ENCODE data around the gene STAG3.
A peak's percentile ranks its signal among the peaks of the same experiment; 100 is the strongest.

STAG3 gene

DNA sequence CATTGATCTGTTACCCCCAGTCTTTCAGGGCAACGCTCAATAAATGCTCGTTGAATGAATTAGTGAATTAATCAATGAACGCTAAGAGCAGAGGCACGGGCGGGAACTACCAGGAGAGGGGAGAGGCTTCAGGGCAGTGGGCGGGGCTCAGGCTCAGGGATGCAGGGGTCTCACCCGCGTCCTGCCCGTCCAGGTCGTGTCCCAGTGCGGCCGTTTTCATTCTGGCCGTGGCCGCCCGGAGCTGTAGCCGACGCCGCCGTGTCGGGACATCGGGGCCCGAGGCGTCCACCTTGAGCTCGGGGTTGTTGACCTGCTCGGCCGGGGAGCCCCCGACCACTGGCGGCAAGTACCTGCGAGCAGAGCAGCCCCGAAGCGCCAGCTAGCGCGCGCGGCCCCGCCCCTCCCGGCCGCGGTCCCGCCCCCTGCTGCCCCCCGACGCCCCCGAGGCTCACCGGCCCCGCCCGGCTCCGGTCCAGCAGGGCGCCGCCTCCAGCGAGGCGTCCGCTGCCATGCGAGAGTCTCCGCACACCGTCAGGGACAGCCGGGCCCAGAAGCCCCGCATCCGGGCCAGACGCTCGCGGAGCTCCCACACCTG lies 6.5 kb upstream of the STAG3 start:
- peak; percentile 13 for DNase-seq (ENCODE audit: low read depth)
- TF ChIP-seq, protein P1, sequence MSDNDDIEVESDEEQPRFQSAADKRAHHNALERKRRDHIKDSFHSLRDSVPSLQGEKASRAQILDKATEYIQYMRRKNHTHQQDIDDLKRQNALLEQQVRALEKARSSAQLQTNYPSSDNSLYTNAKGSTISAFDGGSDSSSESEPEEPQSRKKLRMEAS (IDR thresholded peaks at IDR 0.05; ENCODE audit: low read depth, low read length), result no peak
- no peak overlapping the region for H3K4me3 ChIP-seq (ENCODE audit: low read depth, low read length)

DNA sequence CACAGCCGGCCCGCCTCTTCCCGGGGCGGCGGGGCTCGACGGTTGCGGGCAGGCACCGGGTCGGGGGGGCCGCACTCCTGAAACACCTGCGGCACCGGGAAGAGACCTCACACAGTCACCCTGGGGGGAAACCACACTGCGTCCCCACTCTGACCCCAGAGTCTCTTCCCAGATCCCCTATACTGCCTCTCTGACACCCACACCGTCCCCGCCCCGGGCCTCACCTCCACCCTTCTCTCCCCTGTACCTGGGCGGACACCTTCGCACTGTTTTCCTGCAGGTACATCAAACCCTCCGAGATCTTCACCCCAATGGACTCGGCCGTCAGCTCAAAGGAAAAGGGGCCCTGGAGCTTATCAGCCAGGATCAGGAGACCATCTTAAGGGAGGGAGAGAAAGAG lies 5.9 kb upstream of the STAG3 start:
- H3K4me3 ChIP-seq (ENCODE audit: low read depth, low read length), result no peak overlapping the region
- no peak for DNase-seq (ENCODE audit: low read depth)
- TF ChIP-seq, protein P1 (IDR thresholded peaks at IDR 0.05; ENCODE audit: low read depth, low read length), result no peak
- no peak for TF ChIP-seq POLR2A (IDR thresholded peaks at IDR 0.05; ENCODE audit: extremely low read depth, insufficient read length)
- TF ChIP-seq CTCF (IDR thresholded peaks at IDR 0.05; ENCODE audit: low read depth, low read length), result no peak
- no peak for TF ChIP-seq MYC (IDR thresholded peaks at IDR 0.05; ENCODE audit: low read depth, low read length)

DNA sequence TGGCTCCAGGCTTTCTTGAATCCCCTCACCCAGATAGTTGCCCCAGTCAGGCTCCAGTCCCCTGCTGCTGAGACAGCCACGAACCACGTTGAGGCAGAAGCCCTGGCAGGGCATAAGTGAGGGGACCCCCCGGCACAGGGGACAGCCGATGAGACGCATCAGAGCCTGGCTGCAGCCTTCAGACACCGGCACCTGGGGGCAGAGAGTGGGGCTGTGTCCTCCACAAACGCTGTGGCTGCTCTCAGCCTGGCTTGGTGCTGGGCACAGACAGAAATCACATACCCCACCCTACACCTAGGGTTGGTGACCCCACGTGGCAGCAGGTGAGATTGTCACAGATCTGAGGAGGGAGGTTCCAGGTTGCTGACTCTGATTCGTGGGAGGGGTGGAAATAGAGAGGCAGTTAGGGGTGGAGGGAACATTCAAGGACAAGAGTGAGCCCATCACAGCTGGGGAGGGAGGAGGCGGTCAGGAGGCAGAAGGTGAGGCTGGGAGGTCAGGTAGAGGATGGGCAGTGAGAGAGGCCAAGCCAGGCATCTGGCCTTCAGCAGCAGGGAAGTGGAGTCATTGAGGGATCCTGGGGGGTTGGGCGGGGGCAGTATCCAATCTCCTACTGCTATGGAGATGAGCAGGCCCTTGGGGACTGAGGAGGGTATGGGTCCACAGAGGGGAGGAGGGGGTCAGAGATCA lies 3.8 kb upstream of the STAG3 start:
- no peak for DNase-seq (ENCODE audit: low read depth)
- no peak overlapping the region for H3K4me3 ChIP-seq (ENCODE audit: low read depth, low read length)
- TF ChIP-seq CTCF (IDR thresholded peaks at IDR 0.05; ENCODE audit: low read depth, low read length), result no peak
- no peak for TF ChIP-seq POLR2A (IDR thresholded peaks at IDR 0.05; ENCODE audit: extremely low read depth, insufficient read length)
- TF ChIP-seq, protein P1 (IDR thresholded peaks at IDR 0.05; ENCODE audit: low read depth, low read length), result no peak
- no peak for TF ChIP-seq MYC (IDR thresholded peaks at IDR 0.05; ENCODE audit: low read depth, low read length)

DNA sequence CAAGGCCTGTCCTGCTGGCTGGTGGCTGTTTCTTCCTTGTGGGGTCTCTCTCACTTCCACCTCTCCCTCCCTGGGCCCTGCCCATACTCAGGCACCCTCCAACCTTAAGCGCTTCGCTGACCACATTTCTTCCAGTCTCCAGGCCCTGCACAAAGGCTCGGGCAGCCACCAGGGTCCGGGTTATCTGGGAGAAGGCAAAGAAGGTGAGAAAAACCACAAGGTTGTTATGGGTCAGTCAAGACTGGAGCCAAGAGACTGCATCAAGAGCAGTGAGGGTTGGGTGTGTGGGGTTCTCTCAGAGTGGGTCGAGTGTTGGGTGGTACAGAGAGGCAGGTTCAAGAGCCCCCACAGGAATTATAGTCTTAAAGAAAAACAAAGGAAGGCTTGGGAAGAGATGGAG lies 3.1 kb upstream of the STAG3 start:
- no peak for TF ChIP-seq MYC (IDR thresholded peaks at IDR 0.05; ENCODE audit: low read depth, low read length)
- TF ChIP-seq POLR2A (IDR thresholded peaks at IDR 0.05; ENCODE audit: extremely low read depth, insufficient read length), result no peak
- no peak for TF ChIP-seq CTCF (IDR thresholded peaks at IDR 0.05; ENCODE audit: low read depth, low read length)
- TF ChIP-seq, protein P1 (IDR thresholded peaks at IDR 0.05; ENCODE audit: low read depth, low read length), result no peak
- DNase-seq (ENCODE audit: low read depth), result no peak

GRCh38 chr7:100175296-100175935 lies 2.3 kb upstream of the STAG3 start:
- TF ChIP-seq, protein P1 (IDR thresholded peaks at IDR 0.05; ENCODE audit: low read depth, low read length), result no peak
- TF ChIP-seq CTCF (IDR thresholded peaks at IDR 0.05; ENCODE audit: low read depth, low read length), result no peak
- TF ChIP-seq MYC (IDR thresholded peaks at IDR 0.05; ENCODE audit: low read depth, low read length), result no peak
- no peak for TF ChIP-seq POLR2A (IDR thresholded peaks at IDR 0.05; ENCODE audit: extremely low read depth, insufficient read length)
- H3K4me3 ChIP-seq (ENCODE audit: low read depth, low read length), result no peak overlapping the region
- no peak for DNase-seq (ENCODE audit: low read depth)

More for the DNA sequence above, 3.1 kb upstream of the STAG3 start:
- no peak overlapping the region for H3K4me3 ChIP-seq (ENCODE audit: low read depth, low read length)
